ENCODE data around the gene NEXMIF.

GRCh38 chrX:74892561-74892960, 32.7 kb downstream of the NEXMIF start:
- no peak for TF ChIP-seq TAF1 (IDR thresholded peaks at IDR 0.05; ENCODE audit: borderline replicate concordance, low read depth, low read length)
- no peak for TF ChIP-seq CTCF (IDR thresholded peaks at IDR 0.05)
- no peak for TF ChIP-seq GABPA (IDR thresholded peaks at IDR 0.05; ENCODE audit: low read depth)
- TF ChIP-seq YY1 (IDR thresholded peaks at IDR 0.05; ENCODE audit: low read depth), result no peak
- TF ChIP-seq EZH2phosphoT487 (IDR thresholded peaks at IDR 0.05; ENCODE audit: borderline replicate concordance, low read depth), result no peak
- no peak for TF ChIP-seq SIN3A (IDR thresholded peaks at IDR 0.05; ENCODE audit: borderline replicate concordance, low read depth, low read length)
